Measurements from ENCODE around the gene RAP1GAP. TPM values are rescaled to one million over a fixed set of nuclear protein-coding genes. Genes with fewer than 3 reads are reported as not detected.

Gene RAP1GAP
- total RNA-seq, 1 experiment from 2014 or later = 0.19 TPM

GRCh38 chr1:21594501-21594900, 74.7 kb downstream of the RAP1GAP start:
- DNase-seq (ENCODE audit: low read depth) = no peak

DNA sequence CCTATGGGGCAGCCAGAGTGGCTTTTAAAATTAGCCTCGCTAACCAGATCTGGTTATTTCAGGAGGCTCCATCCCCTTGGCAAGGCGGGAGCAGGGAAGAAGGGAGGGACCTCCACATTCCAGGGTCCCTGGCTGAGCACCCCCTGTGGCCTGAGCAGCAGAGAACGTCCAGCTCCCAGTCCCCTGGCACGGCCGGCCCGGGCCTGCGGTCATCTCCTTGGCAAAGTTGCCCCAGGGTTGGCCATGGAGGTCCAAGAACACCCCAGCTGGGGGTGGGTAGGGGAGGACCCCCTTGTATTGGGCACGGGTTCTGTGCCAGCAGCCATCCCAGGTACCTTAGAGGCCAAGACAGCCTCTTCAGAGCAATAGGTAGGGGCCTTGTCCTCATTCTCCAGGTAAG, 75.9 kb downstream of the RAP1GAP start:
- DNase-seq (ENCODE audit: low read depth) = no peak

DNA sequence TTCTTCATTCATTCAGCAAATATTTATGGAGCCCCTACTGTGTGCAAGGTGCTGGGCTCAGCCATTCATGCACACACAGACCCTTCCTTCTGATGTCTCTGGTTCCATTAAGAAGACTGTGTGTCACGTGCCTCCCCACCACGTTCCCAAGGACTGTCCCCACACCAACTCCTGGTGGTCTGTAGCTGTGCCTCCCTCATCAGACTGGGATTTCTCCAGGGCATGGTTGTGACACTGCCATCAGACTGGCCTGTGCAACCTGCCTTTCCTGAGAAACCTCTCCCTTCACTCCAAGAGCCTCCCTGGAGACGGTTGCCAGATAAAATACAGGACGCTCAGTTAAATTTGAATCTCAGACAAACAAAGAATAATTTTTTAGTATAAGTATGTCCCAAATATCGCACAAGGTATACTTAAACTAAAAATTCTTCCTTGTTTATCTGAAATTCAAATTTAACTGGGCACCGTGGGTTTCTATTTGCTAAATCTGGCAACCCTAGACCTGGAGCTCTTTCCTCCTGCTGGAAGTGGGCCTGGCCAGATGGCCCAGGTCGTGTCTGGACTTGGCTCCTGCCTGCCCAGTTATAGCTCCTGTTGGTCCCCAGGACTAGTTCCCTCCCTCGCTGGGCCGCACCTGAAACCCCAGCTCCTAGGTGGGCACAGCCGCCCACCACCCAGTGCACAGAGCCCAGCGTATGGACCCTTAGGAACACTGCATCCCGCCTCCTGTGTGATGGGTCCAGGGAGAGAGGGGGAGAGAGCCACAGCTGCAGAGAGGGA, 76.9 kb downstream of the RAP1GAP start:
- DNase-seq (ENCODE audit: low read depth) = no peak

DNA sequence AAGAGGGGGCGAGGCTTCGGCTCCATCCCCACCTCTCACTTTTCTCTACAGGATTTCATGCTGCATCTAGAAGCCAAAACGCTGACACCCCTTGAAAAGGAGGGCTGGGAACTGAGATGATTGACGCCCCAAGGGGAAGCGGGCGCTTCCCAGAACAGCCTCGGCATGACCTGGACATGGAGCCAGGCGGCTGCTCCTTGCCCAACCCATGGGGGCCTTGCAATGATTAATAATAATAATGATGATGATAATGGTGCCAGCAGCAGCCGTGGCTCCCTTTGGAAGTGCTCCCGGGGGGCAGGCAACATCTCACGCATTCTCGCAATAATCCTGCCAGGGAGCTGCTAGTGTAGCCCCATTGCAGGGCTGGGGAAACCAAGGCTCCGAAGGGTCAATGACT, 78.2 kb downstream of the RAP1GAP start:
- no peak for DNase-seq (ENCODE audit: low read depth)

DNA sequence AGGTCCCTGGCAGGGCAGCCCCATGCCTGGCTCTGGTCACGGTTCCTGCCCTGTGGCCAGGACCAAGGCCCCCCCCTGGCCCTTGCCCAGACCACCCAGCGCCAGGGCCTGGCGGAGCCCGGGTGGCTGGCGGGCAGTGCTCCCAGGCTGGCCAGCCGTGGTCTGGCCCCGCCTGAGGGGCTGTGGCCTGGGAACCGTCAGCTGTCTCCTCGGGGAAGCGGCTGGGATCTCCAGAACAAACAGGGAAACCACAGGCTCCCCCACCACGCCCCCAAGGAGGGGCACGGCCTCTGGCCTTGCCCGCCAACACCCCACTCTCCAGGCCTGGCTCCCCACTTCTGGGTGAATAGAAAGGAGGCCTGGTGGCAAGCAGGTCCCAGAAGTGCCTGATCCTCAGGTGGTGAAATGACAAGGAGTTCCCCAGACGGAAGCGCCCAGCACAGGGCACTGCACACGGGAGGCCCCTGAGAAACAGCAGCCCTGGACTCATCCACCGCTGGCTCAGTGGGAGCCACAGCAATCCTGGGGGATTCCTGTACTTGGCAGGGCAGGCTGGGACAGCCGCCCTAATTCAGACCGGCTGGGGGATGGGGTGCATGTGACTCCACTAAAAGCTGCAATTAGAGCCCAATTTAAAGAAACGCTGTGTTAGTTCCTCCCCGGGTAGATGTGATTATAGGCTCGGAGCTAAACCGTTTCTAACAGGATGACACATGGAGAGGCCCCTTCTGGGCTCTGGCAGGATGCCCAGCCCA, 78.9 kb downstream of the RAP1GAP start:
- DNase-seq (ENCODE audit: low read depth) = no peak

- no peak for DNase-seq (ENCODE audit: low read depth)
Observed at GRCh38 chr1:21589618-21590017, 79.5 kb downstream of the RAP1GAP start.

DNA sequence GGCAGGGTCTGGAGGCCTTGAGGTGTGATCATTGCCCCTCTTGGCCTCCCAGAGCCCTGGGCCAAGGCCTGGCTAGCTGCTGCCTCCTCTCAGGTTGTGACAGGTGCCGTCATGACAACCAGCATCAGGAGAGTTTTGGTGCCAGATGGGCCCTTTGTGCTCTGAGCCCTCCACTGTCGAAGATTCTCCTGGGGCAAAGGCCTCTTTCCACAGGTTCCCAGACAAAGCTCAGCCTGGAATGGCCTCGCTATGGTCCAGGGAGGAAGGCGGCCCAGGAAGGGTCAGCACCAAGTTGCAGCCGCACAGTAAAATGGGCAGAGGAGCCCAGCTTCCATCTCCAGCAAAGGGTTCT, 81.6 kb downstream of the RAP1GAP start:
- DNase-seq (ENCODE audit: low read depth) = no peak

DNA sequence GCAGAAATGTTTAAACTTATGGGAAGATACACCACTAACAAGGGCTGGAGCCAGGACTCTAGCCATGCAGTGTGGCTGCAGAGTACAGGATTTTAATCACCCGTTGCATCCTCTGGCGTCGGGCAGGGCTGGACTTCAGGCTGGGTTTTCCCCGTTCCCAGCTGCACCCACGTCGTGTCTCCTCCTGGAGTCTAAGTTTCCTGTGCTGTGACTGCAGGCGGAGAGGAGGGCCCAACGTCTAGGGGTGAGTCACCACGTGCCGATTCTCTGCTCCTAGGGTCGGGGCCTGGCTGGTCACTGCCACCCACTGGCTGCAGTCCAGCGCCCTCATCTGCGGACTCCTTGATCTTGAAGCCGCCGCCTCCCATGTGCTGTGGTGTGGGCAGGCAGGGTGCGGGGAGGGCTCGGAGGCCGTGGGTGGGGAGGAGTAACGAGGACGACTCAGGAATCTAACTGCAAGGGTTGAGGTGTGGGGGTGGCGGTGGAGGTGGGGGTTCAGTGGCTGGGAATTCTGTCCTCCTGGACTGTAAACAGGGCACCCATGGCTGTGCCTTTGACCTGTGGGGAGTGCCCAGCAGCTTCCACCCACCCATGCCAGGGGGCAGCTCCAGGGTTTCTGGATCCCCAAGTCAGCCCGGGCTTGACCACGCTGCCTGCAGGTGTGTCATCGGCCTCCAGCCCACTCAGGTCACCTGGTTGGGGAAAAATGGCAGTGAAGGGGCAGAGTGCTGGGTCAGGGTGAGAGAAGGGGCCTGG, 82.1 kb downstream of the RAP1GAP start:
- peak; percentile 84 for DNase-seq (ENCODE audit: low read depth)

DNA sequence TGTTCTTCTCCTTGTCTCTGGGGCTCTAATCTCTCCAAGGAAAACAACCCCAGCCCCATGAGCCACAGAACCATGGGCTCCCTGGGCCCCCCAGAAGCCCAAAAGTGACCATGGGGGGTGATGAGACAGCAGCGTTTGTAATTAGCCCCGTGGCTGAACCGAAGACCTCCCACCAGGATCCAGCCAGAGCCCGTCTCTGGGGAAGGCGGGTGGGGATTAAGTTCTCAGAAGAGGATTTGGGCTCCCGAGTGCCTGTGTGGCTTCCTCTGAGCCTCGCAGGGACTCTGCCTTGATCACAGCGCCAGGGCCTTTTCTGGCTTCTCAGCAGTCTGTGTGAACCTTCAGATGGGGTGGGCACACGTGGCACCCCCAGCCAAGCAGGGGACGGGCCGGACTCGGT, 82.9 kb downstream of the RAP1GAP start:
- no peak for DNase-seq (ENCODE audit: low read depth)

- no peak for DNase-seq (ENCODE audit: low read depth)
Observed at GRCh38 chr1:21585037-21585436, 84.1 kb downstream of the RAP1GAP start.

DNA sequence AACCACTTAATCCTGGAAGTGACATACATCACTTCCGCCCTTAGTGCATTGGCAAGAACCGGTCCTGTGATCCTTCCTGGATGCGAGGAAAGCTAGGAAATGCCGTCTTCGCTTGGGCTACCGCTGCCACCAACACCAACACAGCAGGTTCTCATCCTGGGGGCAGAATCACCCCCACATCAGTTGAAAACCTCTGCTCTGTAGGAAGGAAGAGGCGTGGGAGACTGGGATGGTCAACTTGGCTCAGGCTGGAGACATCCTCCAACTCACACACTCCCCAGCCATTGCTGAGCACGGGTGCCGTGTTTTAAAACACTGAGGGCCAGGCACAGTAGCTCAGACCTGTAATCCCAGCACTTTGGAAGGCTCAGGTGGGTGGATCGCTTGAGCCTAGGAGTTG, 85.1 kb downstream of the RAP1GAP start:
- no peak for DNase-seq (ENCODE audit: low read depth)

DNA sequence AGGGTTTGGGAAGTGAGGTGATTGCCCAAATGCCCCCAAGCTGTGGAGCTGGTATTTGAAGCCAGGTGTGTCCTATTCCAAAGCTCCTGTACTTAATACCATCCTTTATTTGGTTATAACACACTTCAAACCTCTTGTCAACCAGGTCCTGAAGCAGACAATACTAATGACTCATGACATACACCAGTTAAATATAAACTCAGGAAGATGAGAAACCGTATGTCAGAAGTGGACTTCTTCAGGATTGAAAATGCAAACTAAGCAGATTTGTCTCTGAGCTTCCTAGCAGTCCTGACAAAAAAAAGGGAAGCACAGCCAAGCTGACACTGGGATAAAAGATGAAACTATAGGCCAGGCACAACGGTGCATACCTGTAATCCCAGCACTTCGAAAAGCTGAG, 89.4 kb downstream of the RAP1GAP start:
- no peak for DNase-seq (ENCODE audit: low read depth)

GRCh38 chr1:21577933-21578332, 91.2 kb downstream of the RAP1GAP start:
- DNase-seq (ENCODE audit: low read depth) = no peak

DNA sequence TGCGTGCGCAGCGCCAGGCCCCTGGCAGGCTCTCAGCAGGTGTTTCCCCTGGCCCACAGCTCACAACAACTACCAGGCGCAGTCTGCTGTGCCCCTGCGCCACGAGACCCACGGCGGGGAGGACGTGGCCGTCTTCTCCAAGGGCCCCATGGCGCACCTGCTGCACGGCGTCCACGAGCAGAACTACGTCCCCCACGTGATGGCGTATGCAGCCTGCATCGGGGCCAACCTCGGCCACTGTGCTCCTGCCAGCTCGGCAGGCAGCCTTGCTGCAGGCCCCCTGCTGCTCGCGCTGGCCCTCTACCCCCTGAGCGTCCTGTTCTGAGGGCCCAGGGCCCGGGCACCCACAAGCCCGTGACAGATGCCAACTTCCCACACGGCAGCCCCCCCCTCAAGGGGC, 91.8 kb downstream of the RAP1GAP start:
- no peak for DNase-seq (ENCODE audit: low read depth)

DNA sequence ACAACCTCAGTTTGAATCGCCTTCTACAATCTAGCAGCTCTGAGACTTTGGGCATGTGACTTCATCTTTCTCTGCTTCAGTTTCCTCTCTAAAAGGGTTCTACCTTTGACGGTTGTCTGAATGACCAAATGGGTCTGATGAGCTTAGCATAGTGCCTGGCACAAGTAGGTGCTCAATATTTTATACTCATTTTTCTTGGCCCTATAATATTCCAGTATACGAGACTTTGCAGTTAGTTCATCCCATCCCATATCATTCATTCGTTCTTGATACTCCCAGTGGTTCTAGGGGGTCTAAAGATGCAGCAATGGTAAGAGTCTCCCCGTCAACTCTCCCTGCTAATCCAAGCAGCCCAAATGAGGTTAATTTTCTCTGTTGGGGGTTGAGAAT, 92.4 kb downstream of the RAP1GAP start:
- no peak for DNase-seq (ENCODE audit: low read depth)

DNA sequence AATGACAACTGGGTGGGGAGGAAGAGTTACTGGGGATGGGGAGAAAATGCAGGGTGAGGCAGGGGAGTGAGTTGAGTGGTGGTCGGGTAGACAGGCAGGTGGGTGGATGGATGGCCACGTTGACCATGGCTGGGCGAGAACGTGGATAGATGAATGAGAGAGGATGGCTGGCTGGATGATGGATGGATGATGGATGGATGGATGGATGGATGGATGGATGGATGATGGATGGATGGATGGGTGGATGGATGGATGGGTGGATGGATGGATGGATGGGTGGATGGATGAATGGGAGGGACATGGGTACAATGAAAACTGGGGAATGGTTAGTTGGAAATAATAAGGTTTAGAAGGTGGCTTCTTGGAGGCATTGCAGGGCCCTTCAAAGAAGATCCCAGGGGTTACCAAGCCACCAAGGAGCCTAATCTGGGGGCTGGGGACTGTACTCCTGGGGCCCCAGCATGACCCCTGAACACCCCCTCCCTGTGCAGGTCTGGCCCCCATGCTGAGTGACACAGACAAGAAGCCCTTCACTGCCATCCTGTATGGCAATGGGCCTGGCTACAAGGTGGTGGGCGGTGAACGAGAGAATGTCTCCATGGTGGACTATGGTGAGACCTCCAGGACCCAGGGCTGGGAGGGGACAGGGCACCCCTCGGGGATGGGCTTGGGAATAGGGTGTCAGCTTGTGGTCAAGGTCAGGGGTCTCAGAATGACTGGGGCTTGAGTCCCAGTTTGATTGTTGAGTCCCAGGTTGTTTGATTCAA, 92.9 kb downstream of the RAP1GAP start:
- no peak for DNase-seq (ENCODE audit: low read depth)

DNA sequence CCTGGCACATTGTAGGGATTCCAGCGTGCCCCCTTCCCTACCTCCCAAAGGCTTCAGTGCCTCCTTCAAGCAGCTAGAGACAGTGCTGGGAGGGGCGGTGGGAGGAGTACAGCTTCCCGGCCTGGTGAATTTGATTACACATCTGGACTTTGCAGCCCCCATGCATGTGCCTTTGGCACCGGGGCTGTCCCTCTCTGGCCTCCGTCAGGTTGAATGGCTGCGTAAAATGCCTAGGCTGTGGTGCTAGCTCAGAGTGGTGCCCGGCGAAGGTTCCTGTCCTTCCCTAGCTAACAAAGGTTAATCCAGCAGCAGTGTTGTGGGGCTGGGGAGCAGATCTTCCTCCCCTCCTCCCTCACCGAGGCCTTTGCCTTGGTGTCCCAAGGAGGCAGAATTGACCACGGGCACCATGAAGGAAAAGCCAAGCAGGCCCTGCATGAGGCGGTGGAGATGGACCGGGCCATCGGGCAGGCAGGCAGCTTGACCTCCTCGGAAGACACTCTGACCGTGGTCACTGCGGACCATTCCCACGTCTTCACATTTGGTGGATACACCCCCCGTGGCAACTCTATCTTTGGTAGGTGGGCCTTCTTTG, 93.7 kb downstream of the RAP1GAP start:
- no peak for DNase-seq (ENCODE audit: low read depth)

DNA sequence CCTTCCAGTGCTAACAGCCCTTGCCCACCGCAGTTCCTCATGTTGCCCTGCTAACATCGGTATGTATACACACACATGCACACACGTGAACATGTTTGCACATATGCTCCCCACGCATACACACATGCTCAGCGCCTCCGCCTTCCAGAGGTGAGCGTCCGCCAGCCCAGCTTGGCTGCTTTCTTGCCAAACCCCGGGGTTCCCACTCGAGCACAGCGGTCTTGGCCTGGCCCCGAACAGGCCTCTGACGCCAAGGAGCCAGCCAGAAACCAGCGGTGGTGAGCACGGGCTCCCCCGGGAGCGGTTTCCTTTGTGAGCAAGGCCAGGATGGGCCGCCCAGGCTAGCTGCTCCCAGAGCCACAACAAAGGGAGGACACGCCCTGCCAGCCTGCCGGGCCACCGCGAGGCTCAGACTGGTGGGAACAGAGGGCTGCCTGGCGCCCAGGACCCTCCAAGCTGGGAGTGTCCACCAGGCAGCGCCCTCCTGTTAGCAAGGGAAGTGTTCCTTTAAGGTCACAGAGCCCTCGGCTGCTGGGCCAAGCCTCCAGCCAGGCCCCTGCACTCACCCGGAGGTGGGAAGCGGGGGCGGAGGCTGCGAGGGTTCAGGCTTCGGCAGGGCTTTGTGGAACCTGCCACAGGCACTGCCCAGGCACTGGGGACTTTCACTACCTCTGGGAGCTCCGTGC, 94.5 kb downstream of the RAP1GAP start:
- peak; percentile 22 for DNase-seq (ENCODE audit: low read depth)

GRCh38 chr1:21573971-21574465, 95.1 kb downstream of the RAP1GAP start:
- peak; percentile 62 for DNase-seq (ENCODE audit: low read depth)

GRCh38 chr1:21573475-21573874, 95.7 kb downstream of the RAP1GAP start:
- DNase-seq (ENCODE audit: low read depth) = no peak

Data from HT1080 (cell line).